SKM-1 (cell line): ENCODE measurements around the gene TRMU.

Experiments
- DNase-seq: peaks from one replicate; lab custom pipeline; 2025; ENCODE audit not compliant: unreplicated experiment; lab: John Stamatoyannopoulos, UW

TRMU gene

GRCh38 chr22:46355369-46355995, 20.0 kb downstream of the TRMU start:
- DNase-seq: peak; percentile 35

GRCh38 chr22:46355996-46356471, 20.5 kb downstream of the TRMU start:
- DNase-seq: no peak

- DNase-seq: no peak
These were observed 21.3 kb downstream of the TRMU start for GRCh38 chr22:46356496-46357480.

- no peak for DNase-seq
These were observed 22.4 kb downstream of the TRMU start for GRCh38 chr22:46357711-46358520.

GRCh38 chr22:46358766-46359165, 23.3 kb downstream of the TRMU start:
- no peak for DNase-seq

GRCh38 chr22:46359362-46359761, 23.8 kb downstream of the TRMU start:
- DNase-seq: no peak

- no peak for DNase-seq
These were observed 24.6 kb downstream of the TRMU start for GRCh38 chr22:46360097-46360496.

GRCh38 chr22:46360891-46361290, 25.4 kb downstream of the TRMU start:
- no peak for DNase-seq

- DNase-seq: no peak
These were observed 26.3 kb downstream of the TRMU start for GRCh38 chr22:46361826-46362202.

- no peak for DNase-seq
These were observed 26.9 kb downstream of the TRMU start for GRCh38 chr22:46362203-46362933.

GRCh38 chr22:46362934-46363515, 27.5 kb downstream of the TRMU start:
- DNase-seq: no peak

- no peak for DNase-seq
These were observed 28.3 kb downstream of the TRMU start for GRCh38 chr22:46363611-46364321.

GRCh38 chr22:46364341-46365165, 29.0 kb downstream of the TRMU start:
- DNase-seq: no peak

- no peak for DNase-seq
These were observed 29.7 kb downstream of the TRMU start for GRCh38 chr22:46365166-46365624.

GRCh38 chr22:46366327-46366731, 30.8 kb downstream of the TRMU start:
- no peak for DNase-seq

- DNase-seq: no peak
These were observed 31.5 kb downstream of the TRMU start for GRCh38 chr22:46366801-46367706.

GRCh38 chr22:46367707-46368191, 32.2 kb downstream of the TRMU start:
- DNase-seq: no peak
